GM19351 (cell line): ENCODE measurements around the gene NPW.

Source experiments
- ATAC-seq: cut with Tn5 transposase; IDR thresholded peaks from one replicate; pipeline ENCODE4 v1.9.1; 2021; ENCODE audit warnings: mild to moderate bottlenecking, moderate library complexity; ENCODE audit not compliant: unreplicated experiment

NPW gene

GRCh38 chr16:2047330-2048115 lies 27.9 kb downstream of the NPW start, which contains the start of the genes NTHL1 and TSC2:
Gene NTHL1 (minus strand): TSS chr16:2047834. CDS start chr16:2047823, 11 bp downstream.
Gene TSC2 (plus strand): TSS chr16:2047985. CDS start chr16:2048616, 631 bp downstream.
- ATAC-seq, result peak; percentile 88

- ATAC-seq, result peak; percentile 4
Observed at GRCh38 chr16:2048116-2048543, 28.5 kb downstream of the NPW start.

- no peak for ATAC-seq
Observed at GRCh38 chr16:2053211-2053610, 33.6 kb downstream of the NPW start.

GRCh38 chr16:2053897-2054296 lies 34.3 kb downstream of the NPW start:
- ATAC-seq, result no peak

GRCh38 chr16:2054543-2055245 lies 35.1 kb downstream of the NPW start:
- ATAC-seq, result no peak

GRCh38 chr16:2056077-2056476 lies 36.5 kb downstream of the NPW start:
- no peak for ATAC-seq

GRCh38 chr16:2056681-2057407 lies 37.3 kb downstream of the NPW start:
- ATAC-seq, result no peak

- no peak for ATAC-seq
Observed at GRCh38 chr16:2057438-2057837, 37.9 kb downstream of the NPW start.

GRCh38 chr16:2058420-2058819 lies 38.8 kb downstream of the NPW start:
- no peak for ATAC-seq

- ATAC-seq, result no peak
Observed at GRCh38 chr16:2058872-2059271, 39.3 kb downstream of the NPW start.

GRCh38 chr16:2060346-2060745 lies 40.8 kb downstream of the NPW start:
- no peak for ATAC-seq

- ATAC-seq, result no peak
Observed at GRCh38 chr16:2061023-2061422, 41.4 kb downstream of the NPW start.

GRCh38 chr16:2061526-2061925 lies 41.9 kb downstream of the NPW start:
- ATAC-seq, result no peak

- no peak for ATAC-seq
Observed at GRCh38 chr16:2062801-2063200, 43.2 kb downstream of the NPW start.

GRCh38 chr16:2063861-2064260 lies 44.3 kb downstream of the NPW start:
- ATAC-seq, result no peak

GRCh38 chr16:2064368-2064945 lies 44.9 kb downstream of the NPW start:
- ATAC-seq, result no peak

GRCh38 chr16:2066139-2066538 lies 46.6 kb downstream of the NPW start:
- no peak for ATAC-seq
